Endothelial cell of umbilical vein (primary cell): ENCODE results near the gene FYB1. TPM values are rescaled to one million over a fixed set of nuclear protein-coding genes. Genes with fewer than 3 reads are reported as not detected.

Experiments
- BruUV-seq: library from RNA; stranded (reverse); fragments of 400-500 nt; replicated peaks from 2 replicates; lab custom pipeline; 2021; lab: Mats Ljungman, UMichigan
- CTCF ChIA-PET: fragments of 300-600, 350-600 bp; sonication (Branson Sonifier 250); formaldehyde crosslinking; loops from one replicate; lab custom pipeline; 2021; ENCODE audit warnings: antibody characterized with exemption, inconsistent platforms; lab: Charles Lee
- POLR2A ChIA-PET: fragments of 300-600, 350-600 bp; sonication (Branson Sonifier 250); formaldehyde crosslinking; loops from one replicate; lab custom pipeline; 2021; ENCODE audit warnings: antibody characterized with exemption, inconsistent platforms; lab: Charles Lee
- DNase-seq: peaks from one replicate; pipeline ENCODE4 v3.0.0-alpha.2; 2011; ENCODE audit warnings: low read depth, low spot score
- FAIRE-seq: peaks from 2 replicates; lab custom pipeline; 2011; peaks lifted over from hg19 to GRCh38; lab: Jason Lieb, UNC
- H2AFZ ChIP-seq: 2 replicates; pipeline ENCODE4 v1.6.0; 2012; ENCODE audit warnings: low read depth, low read length, control low read depth, inconsistent platforms
- H3K27ac ChIP-seq: 2 replicates; pipeline ENCODE4 v1.5.1; 2011; ENCODE audit warnings: low read depth, mild to moderate bottlenecking, control low read depth, low read length, moderate library complexity; ENCODE audit not compliant: insufficient read depth
- H3K27me3 ChIP-seq, 2 experiments: 2 replicates each; pipeline versions ENCODE4 v1.6.0 to v1.6.1; 2011; ENCODE audit warnings: low read length in 2 of 2, mixed read lengths in 1 of 2; ENCODE audit not compliant: control insufficient read depth in 2 of 2, insufficient read depth in 2 of 2
- H3K36me3 ChIP-seq, 2 experiments: 2 replicates in 1 of 2; 3 replicates in 1 of 2; pipeline ENCODE4 v1.5.1; 2011; ENCODE audit warnings: low read length in 2 of 2, mild to moderate bottlenecking in 1 of 2, moderate library complexity in 1 of 2; ENCODE audit not compliant: control insufficient read depth in 2 of 2, insufficient read depth in 2 of 2; ENCODE audit errors: extremely low read depth in 1 of 2
- H3K4me1 ChIP-seq: 3 replicates; pipeline ENCODE4 v1.5.1; 2011; ENCODE audit warnings: mild to moderate bottlenecking, low read length; ENCODE audit not compliant: control insufficient read depth, insufficient read depth; ENCODE audit errors: extremely low read depth
- H3K4me2 ChIP-seq: 2 replicates; pipeline ENCODE4 v1.6.1; 2011; ENCODE audit warnings: low read length, control low read depth, mixed read lengths; ENCODE audit not compliant: insufficient read depth
- H3K4me3 ChIP-seq, 3 experiments: fragments of 200-600 bp in 1 of 3; sonication (generic), shearing (Covaris generic) in 1 of 3; replicated peaks in 1 of 3; 2 replicates each; pipeline ENCODE4 v1.5.1; 2011 to 2016; ENCODE audit warnings: control low read depth in 3 of 3, low read length in 3 of 3, mild to moderate bottlenecking in 2 of 3, inconsistent platforms in 1 of 3, low read depth in 1 of 3, moderate library complexity in 1 of 3; ENCODE audit not compliant: insufficient read depth in 1 of 3
- H3K79me2 ChIP-seq: 2 replicates; pipeline ENCODE4 v1.6.0; 2012; ENCODE audit warnings: low read length, inconsistent platforms; ENCODE audit not compliant: control insufficient read depth, insufficient read depth
- H3K9ac ChIP-seq: replicated peaks from 2 replicates; pipeline ENCODE3; 2011; ENCODE audit warnings: low read length, control low read depth; ENCODE audit not compliant: insufficient read depth; ENCODE audit errors: extremely low read depth
- H3K9me1 ChIP-seq: replicated peaks from 3 replicates; pipeline ENCODE4 v1.6.0; 2011; ENCODE audit warnings: mild to moderate bottlenecking, low read length; ENCODE audit not compliant: control insufficient read depth, insufficient read depth; ENCODE audit errors: extremely low read depth
- H3K9me3 ChIP-seq: replicated peaks from 2 replicates; pipeline ENCODE4 v1.5.1; 2012; ENCODE audit warnings: low read length, inconsistent platforms; ENCODE audit not compliant: control insufficient read depth, insufficient read depth
- H4K20me1 ChIP-seq: replicated peaks from 2 replicates; pipeline ENCODE3; 2011; ENCODE audit warnings: mild to moderate bottlenecking, low read length; ENCODE audit not compliant: control insufficient read depth, insufficient read depth; ENCODE audit errors: extremely low read depth
- CTCF ChIP-seq, 2 donors: IDR thresholded peaks; 1 replicate in 1 of 2; 2 replicates in 1 of 2; pipeline ENCODE4 v1.5.1; 2011; ENCODE audit warnings: low read length in 2 of 2, mild to moderate bottlenecking in 2 of 2, moderate library complexity in 2 of 2, control low read depth in 1 of 2, inconsistent platforms in 1 of 2, low read depth in 1 of 2; ENCODE audit not compliant: insufficient read depth in 1 of 2; ENCODE audit errors: extremely low read depth in 1 of 2
- EZH2 ChIP-seq: IDR thresholded peaks from 2 replicates; pipeline ENCODE4 v1.6.1; 2012; ENCODE audit warnings: borderline replicate concordance, low read depth, mild to moderate bottlenecking, moderate library complexity, low read length, inconsistent platforms; ENCODE audit not compliant: severe bottlenecking
- FOS ChIP-seq: IDR thresholded peaks from 2 replicates; pipeline ENCODE4 v1.6.1; 2011; ENCODE audit warnings: mild to moderate bottlenecking, low read length, moderate library complexity, borderline replicate concordance; ENCODE audit not compliant: insufficient read depth
- JUN ChIP-seq: IDR thresholded peaks from 2 replicates; pipeline ENCODE4 v1.6.1; 2011; ENCODE audit warnings: borderline replicate concordance, low read depth; ENCODE audit not compliant: insufficient read length, insufficient read depth
- MAX ChIP-seq: IDR thresholded peaks from 2 replicates; pipeline ENCODE4 v1.6.1; 2011; ENCODE audit not compliant: insufficient read depth, insufficient read length
- POLR2A ChIP-seq: IDR thresholded peaks from 2 replicates; pipeline ENCODE4 v1.6.1; 2012; ENCODE audit warnings: low read depth, mild to moderate bottlenecking, control low read depth, low read length
- dilution Hi-C: fragments of 300-500 bp; cut with MboI; formaldehyde crosslinking; loops from one replicate; pipeline ENCODE4 v1.15.0; 2019; ENCODE audit warnings: low sequenced_read_pairs; ENCODE audit not compliant: extremely low pct_ligation_motif_present
- intact Hi-C: fragments of 100-400 bp; cut with micrococcal nuclease; formaldehyde crosslinking; loops from one replicate; pipeline ENCODE4 v1.10.0; 2022
- polyA plus RNA-seq, 4 experiments: library from polyadenylated mRNA; depleted of rRNA in 3 of 4; stranded (reverse) in 3 of 4; unstranded in 1 of 4; fragments of >200 nt; gene quantifications; 2 replicates each; pipeline versions ENCODE4 v1.2.1 to v1.2.3, GENCODE V29; 2011 to 2012; ENCODE audit warnings: missing spikeins in 1 of 4
- total RNA-seq: library from RNA; stranded (reverse); gene quantifications from 2 replicates; pipeline ENCODE4 v1.2.3, GENCODE V29; 2021

FYB1 gene
- total and polyA plus RNA-seq, 2 donors (not counting 3 experiments of a cell fraction or from before 2014, with no cell fraction given): 0.44 TPM; not detected in 1

GRCh38 chr5:39130716-39131115 is 88.6 kb downstream of the FYB1 start:
- Histone ChIP-seq H3K4me3 (no peak overlapping the region), H3K4me2 (no peak overlapping the region), H2AFZ (no peak overlapping the region), H3K9ac (no peak overlapping the region), H3K36me3 (no peaks in the 10 kb centered on the region), H3K9me1 (no peaks in the 10 kb centered on the region), H3K79me2 (no peaks in the 10 kb centered on the region), H4K20me1 (no peaks in the 10 kb centered on the region), H3K27ac (no peak overlapping the region), H3K9me3 (no peaks in the 10 kb centered on the region), H3K4me1 (no peaks in the 10 kb centered on the region), H3K27me3 (no peaks in the 10 kb centered on the region)
- intact Hi-C loops: no loop called here
- FAIRE-seq (no peak), DNase-seq (no peak)
- POLR2A ChIA-PET: no interaction called here
- no peak for TF ChIP-seq FOS
- no peak for TF ChIP-seq CTCF (IDR thresholded peaks at IDR 0.05; ENCODE audit: extremely low read depth in 1 of 2, insufficient read depth in 1 of 2, low read depth in 1 of 2, low read length in 2 of 2)
- TF ChIP-seq JUN: no peak
- no peak for TF ChIP-seq EZH2
- no peak for TF ChIP-seq MAX
- TF ChIP-seq POLR2A: no peak
- BruUV-seq: no TSS peak
- dilution Hi-C loops: no loop called here
- CTCF ChIA-PET: interaction anchor here (1.5 kb wide), 1 partner anchor 10 kb away, joined by 4 read pairs; no protein-coding TSS in a partner anchor
